NOMO-1 (cell line): ENCODE data around the gene NAPSA.

Experiments used
- DNase-seq, 2 experiments: peaks; one replicate each; lab custom pipeline; 2025; ENCODE audit not compliant: unreplicated experiment in 2 of 2; lab: John Stamatoyannopoulos, UW

NAPSA gene

GRCh38 chr19:50320051-50320450, 45.4 kb downstream of the NAPSA start:
- no peak for DNase-seq

DNA sequence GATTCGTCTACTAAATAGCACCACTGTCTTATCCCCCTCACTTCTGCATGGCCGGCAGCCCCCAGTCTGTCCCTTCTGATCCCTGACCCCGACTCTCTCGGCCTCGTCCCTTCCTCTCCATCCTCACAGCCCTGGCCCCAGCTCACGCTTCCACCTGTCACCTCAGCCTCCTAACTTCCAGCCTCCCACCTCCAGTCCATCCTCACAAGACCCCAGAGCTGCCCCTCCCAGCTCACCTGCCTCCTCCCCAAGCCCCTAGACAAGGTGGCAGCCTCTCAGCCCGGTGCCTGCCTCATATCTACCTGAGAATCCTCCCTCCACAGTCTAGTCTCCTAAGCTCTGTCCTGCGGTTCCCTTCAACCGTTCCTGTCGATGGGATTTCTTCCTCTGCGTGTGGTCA, 46.3 kb downstream of the NAPSA start:
- no peak for DNase-seq

DNA sequence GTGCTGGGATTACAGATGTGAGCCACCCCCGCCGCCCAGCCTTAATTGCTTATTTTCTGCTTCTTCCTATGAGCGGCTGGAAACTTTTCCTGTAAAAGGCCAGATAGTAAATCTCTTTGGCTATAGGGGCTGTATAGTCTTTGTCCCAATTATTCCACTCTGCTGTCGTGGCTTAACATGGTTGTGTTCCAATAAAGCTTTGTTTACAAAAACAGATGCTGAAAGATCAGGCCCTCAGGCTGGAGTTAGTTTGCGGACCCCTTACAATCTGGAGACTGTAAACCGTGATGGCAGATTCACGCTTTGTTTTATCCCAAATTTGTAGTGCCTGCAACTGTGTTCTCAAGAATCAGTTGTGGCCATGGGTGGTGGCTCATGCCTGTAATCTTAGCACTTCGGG, 47.0 kb downstream of the NAPSA start:
- no peak for DNase-seq

GRCh38 chr19:50317115-50317514, 48.3 kb downstream of the NAPSA start:
- DNase-seq = no peak

- no peak for DNase-seq
These were observed 49.5 kb downstream of the NAPSA start for GRCh38 chr19:50315773-50316448.

- DNase-seq = no peak
These were observed 50.4 kb downstream of the NAPSA start for GRCh38 chr19:50314724-50315708.

GRCh38 chr19:50313812-50314536, 51.5 kb downstream of the NAPSA start:
- no peak for DNase-seq

DNA sequence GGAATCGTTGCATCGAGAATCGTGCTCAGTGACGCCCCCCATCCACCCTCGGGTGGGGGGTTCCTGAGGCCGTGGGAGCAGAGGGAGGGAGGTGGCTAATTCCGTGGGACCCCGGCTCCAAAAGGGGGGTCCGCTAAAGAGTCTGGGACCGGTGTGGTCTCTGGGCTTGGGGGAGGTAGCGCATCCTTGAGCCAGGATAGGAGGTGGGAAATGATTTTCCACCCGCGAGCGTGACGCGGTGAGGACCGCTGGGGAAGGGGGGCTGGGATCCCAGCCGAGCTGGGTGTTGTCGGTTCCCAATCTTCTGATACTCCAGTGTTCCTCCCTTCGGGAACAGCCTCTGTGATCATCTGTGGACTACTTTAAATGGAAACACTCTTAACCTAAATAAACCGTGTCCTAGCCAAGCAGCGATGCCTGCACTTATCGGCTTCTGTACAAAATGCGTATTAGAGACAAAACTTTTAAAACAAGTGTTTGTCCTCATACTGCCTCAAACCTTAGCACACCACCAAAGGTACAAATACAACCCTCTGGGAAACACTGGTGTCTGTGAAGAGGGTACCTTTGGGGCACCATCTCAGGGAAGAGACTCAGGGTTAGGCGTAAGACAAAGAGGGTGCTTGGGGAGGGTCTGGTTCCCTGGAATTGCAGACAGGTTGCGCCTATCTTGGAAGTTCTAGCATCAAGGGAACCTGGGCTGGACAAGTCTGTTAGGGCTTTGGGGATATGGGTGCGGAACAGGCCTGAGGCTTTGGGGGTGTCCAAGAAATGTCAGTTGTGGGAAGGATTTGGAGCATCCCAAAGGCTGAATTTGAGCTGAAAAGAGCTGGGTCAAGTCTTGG, 52.2 kb downstream of the NAPSA start:
- no peak for DNase-seq

DNA sequence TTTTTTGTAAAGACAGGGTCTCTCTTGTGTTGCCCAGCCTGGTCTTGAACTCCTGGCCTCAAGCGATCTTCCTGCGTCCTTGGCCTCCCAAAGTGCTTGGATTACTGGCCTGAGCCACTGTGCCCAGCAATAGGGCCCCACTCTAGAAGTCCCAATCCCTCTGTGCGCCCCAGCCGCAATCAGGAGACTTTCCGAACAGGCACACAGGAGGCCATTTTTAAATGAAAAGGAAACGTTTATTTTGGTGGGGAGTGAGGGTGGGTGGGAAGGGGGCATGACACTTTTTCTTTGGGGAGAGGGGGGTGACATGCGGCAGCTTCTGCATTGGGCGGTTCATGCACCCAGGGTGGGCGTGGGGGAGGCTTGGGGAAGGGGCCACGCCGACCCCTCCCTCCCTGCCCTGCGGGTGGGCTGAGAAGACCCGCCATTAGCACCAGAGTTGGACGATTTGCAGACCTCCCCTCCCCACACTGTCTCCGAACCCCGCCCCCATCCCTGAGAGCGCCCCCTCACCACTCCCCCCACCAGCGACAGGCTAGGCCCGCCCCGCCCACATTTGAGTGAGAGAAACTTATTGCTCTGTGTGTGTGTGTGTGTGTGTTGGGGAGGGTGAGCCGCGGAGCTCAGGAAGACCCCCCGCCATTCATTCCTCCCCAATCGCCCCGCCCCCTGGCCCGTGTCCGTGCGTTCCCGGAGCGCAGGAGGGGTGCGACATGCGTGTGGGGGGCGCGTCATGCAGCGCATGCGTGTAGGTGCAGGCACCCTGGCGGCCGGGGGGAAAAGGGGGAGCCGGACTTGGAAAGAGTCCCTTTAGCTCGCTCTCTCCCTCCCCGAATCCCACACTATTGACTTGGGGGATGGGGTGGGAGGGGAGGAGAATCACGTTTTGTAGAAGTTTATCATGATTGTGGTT, 53.5 kb downstream of the NAPSA start:
- peak in 1 of 2 experiments; percentile 8 for DNase-seq

GRCh38 chr19:50310759-50311465, 54.5 kb downstream of the NAPSA start:
- no peak for DNase-seq

DNA sequence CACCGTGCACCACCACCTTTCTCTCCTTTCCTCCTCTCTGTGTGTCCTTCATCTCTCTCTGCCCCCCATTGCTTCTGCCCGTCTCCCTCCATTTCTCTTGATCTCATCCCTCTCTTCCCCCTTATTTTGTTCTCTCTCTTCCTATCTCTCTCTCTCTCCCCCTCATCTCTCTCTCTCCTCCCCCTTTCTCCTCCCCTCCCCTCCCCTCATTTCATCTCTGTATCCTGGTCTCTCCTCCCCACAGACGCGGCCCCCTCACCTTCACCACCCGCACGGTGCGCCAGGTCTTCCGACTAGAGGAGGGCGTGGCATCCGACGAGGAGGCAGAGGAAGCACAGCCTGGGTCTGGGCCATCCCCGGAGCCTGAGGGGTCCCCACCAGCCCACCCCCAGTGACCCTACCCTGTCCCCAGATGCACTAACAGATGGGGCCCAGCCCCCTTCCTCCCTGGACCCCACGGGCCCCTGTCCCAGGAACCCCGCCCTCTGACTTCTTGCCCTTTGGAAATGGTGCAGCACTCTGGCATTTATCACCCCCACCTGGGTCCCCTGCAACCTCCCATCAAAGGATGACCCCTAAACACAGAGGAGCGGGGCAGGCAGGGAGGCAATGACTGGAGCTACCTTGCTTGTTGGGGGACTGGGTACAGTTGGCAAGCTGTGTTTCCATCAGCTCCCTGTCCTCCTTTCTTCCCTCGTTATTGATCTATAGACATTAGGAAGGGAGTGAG, 55.9 kb downstream of the NAPSA start:
- DNase-seq = no peak

DNA sequence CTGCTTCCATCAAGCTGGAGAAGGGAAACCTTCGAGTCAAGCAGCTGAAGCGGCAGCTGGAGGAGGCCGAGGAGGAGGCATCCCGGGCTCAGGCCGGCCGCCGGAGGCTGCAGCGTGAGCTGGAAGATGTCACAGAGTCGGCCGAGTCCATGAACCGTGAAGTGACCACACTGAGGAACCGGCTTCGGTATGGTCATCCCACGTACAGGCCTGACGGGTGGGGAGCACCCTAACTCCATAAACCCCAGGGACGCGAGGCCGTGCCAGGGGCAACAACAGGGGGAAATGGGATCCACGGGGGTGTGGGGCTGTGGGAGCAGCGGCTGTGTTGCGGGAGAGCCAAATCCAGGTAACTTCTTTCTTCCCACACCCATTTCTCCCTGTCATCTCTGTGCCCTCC, 56.4 kb downstream of the NAPSA start:
- no peak for DNase-seq
